Measurements from ENCODE around the gene PDCD11. TPM values are rescaled to one million over a fixed set of nuclear protein-coding genes. Genes with fewer than 3 reads are reported as not detected.
"Not testable (repeated sequence)": the region's sequence is repeated elsewhere in the genome, so short reads cannot be mapped to it uniquely, and the experiment has no call there.

The PDCD11 gene
- total RNA-seq, 2 donors from 2014 or later = 49.6 to 62.2 TPM

- peak overlapping the region in 1 of 2 donors; percentile 61 for H3K27ac Mint-ChIP-seq
These were observed 82.2 kb downstream of the PDCD11 start for GRCh38 chr10:103478671-103479070.

GRCh38 chr10:103479135-103479534, 82.7 kb downstream of the PDCD11 start, which contains the start of gene CALHM3:
TSS of gene CALHM3 (minus strand) at chr10:103479240. CDS start at chr10:103479032, 208 bp downstream.
- H3K27ac Mint-ChIP-seq = peak within 1 kb of the TSS; percentile 65 to 70
- no peaks in the 10 kb centered on the region for H3K36me3 Mint-ChIP-seq
- ATAC-seq = no peak
- no peak for DNase-seq (ENCODE audit: low spot score in 2 of 2)
- H3K9me3 Mint-ChIP-seq = no peaks in the 10 kb centered on the region

More at GRCh38 chr10:103478671-103479070, 82.2 kb downstream of the PDCD11 start:
- ATAC-seq (no peak), DNase-seq (ENCODE audit: low spot score in 2 of 2) (no peak)
- no peaks in the 10 kb centered on the region for H3K36me3 Mint-ChIP-seq
- H3K9me3 Mint-ChIP-seq = no peaks in the 10 kb centered on the region

GRCh38 chr10:103480521-103480920, 84.1 kb downstream of the PDCD11 start:
- no peak for DNase-seq (ENCODE audit: low spot score in 2 of 2)
- Mint-ChIP-seq H3K9me3 (no peaks in the 10 kb centered on the region), H3K36me3 (no peaks in the 10 kb centered on the region), H3K27ac (peak overlapping the region in 1 of 2 donors; percentile 65)
- no peak for ATAC-seq

GRCh38 chr10:103481974-103482531, 85.6 kb downstream of the PDCD11 start:
- ATAC-seq (peak; percentile 82 to 85), DNase-seq (ENCODE audit: low spot score in 2 of 2) (no peak)
- Mint-ChIP-seq H3K27ac (no peak overlapping the region), H3K36me3 (no peaks in the 10 kb centered on the region), H3K9me3 (no peaks in the 10 kb centered on the region)

GRCh38 chr10:103486635-103487409, 90.4 kb downstream of the PDCD11 start:
- not testable (repeated sequence) for ATAC-seq; DNase-seq (ENCODE audit: low spot score in 2 of 2); H3K36me3 Mint-ChIP-seq; H3K27ac Mint-ChIP-seq; H3K9me3 Mint-ChIP-seq

GRCh38 chr10:103487410-103487708, 90.9 kb downstream of the PDCD11 start:
- DNase-seq (ENCODE audit: low spot score in 2 of 2) (no peak), ATAC-seq (no peak)
- Mint-ChIP-seq H3K27ac (no peak overlapping the region), H3K36me3 (no peaks in the 10 kb centered on the region), H3K9me3 (no peaks in the 10 kb centered on the region)

- H3K36me3 Mint-ChIP-seq = peaks cover 0 to 4% of the 10 kb centered on the region in 2 donors
- H3K9me3 Mint-ChIP-seq = no peaks in the 10 kb centered on the region
- peak overlapping the region in 1 of 2 donors; percentile 19 for H3K27ac Mint-ChIP-seq
- DNase-seq (ENCODE audit: low spot score in 2 of 2) (no peak), ATAC-seq (peak in 1 of 2 donors; percentile 46)
These were observed 94.5 kb downstream of the PDCD11 start for GRCh38 chr10:103490986-103491314.

GRCh38 chr10:103491729-103492364, 95.4 kb downstream of the PDCD11 start:
- H3K27ac Mint-ChIP-seq = peak overlapping the region in 1 of 2 donors; percentile 19
- peaks cover 0 to 4% of the 10 kb centered on the region in 2 donors for H3K36me3 Mint-ChIP-seq
- H3K9me3 Mint-ChIP-seq = no peaks in the 10 kb centered on the region

GRCh38 chr10:103492655-103493261, 96.3 kb downstream of the PDCD11 start:
- H3K36me3 Mint-ChIP-seq = peaks cover 0 to 4% of the 10 kb centered on the region in 2 donors
- DNase-seq (ENCODE audit: low spot score in 2 of 2) (no peak), ATAC-seq (no peak)
- H3K9me3 Mint-ChIP-seq = no peaks in the 10 kb centered on the region
- H3K27ac Mint-ChIP-seq = no peak overlapping the region

More at GRCh38 chr10:103491729-103492364, 95.4 kb downstream of the PDCD11 start:
- DNase-seq (ENCODE audit: low spot score in 2 of 2) (no peak), ATAC-seq (no peak)

GRCh38 chr10:103493362-103493915, 97.0 kb downstream of the PDCD11 start, which contains the start of gene NEURL1:
TSS of gene NEURL1 (plus strand) at chr10:103493705. CDS start at chr10:103494388, 683 bp downstream.
- DNase-seq (ENCODE audit: low spot score in 2 of 2) (no peak), ATAC-seq (peak; percentile 21 to 26)
- H3K27ac Mint-ChIP-seq = peak within 1 kb of the TSS in 1 of 2 donors; percentile 46
- peaks cover 0 to 4% of the 10 kb centered on the region in 2 donors for H3K36me3 Mint-ChIP-seq
- H3K9me3 Mint-ChIP-seq = no peaks in the 10 kb centered on the region

GRCh38 chr10:103493916-103494877, 97.8 kb downstream of the PDCD11 start:
- peak in 1 of 2 donors; percentile 29 for DNase-seq (ENCODE audit: low spot score in 2 of 2)
- Mint-ChIP-seq H3K36me3 (peaks cover 0 to 4% of the 10 kb centered on the region in 2 donors), H3K9me3 (no peaks in the 10 kb centered on the region), H3K27ac (peak overlapping the region in 1 of 2 donors; percentile 46)
- peak; percentile 10 to 27 for ATAC-seq

- H3K27ac Mint-ChIP-seq = no peak overlapping the region
- DNase-seq (ENCODE audit: low spot score in 2 of 2) (no peak), ATAC-seq (no peak)
- H3K9me3 Mint-ChIP-seq = no peaks in the 10 kb centered on the region
- peaks cover 0 to 4% of the 10 kb centered on the region in 2 donors for H3K36me3 Mint-ChIP-seq
These were observed 98.9 kb downstream of the PDCD11 start for GRCh38 chr10:103495321-103495720.

Measured in activated naive CD4-positive, alpha-beta T cell treated with anti-CD3 and anti-CD28 coated beads, Interleukin-2, amount 50 U/mL, for 72 hours (primary cell).